Measurements from ENCODE around the gene BRD4.
"Not testable (repeated sequence)": the region's sequence is repeated elsewhere in the genome, so short reads cannot be mapped to it uniquely, and the experiment has no call there.

BRD4 gene

GRCh38 chr19:15363048-15363447 lies 30.7 kb upstream of the BRD4 start:
- H3K27ac ChIP-seq (ENCODE audit: low read depth, low read length); H3K9me3 ChIP-seq (ENCODE audit: control insufficient read depth in 1 of 2, low read length in 2 of 2); H3K27me3 ChIP-seq (ENCODE audit: control insufficient read depth in 1 of 2, insufficient read depth in 2 of 2, low read length in 2 of 2); H3K9ac ChIP-seq (ENCODE audit: low read depth in 1 of 2, low read length in 2 of 2); H3K4me1 ChIP-seq (ENCODE audit: control insufficient read depth in 1 of 2, insufficient read depth in 2 of 2, low read length in 2 of 2); H3K4me3 ChIP-seq (ENCODE audit: low read depth in 1 of 2, low read length in 2 of 2): not testable (repeated sequence)
- H3K36me3 ChIP-seq (ENCODE audit: control insufficient read depth in 1 of 2, insufficient read depth in 2 of 2, low read length in 2 of 2), result peaks cover 35 to 65% of the 10 kb centered on the region in 2 donors

GRCh38 chr19:15360015-15360414 lies 27.7 kb upstream of the BRD4 start:
- not testable (repeated sequence) for H3K9ac ChIP-seq (ENCODE audit: low read depth in 1 of 2, low read length in 2 of 2); H3K27me3 ChIP-seq (ENCODE audit: control insufficient read depth in 1 of 2, insufficient read depth in 2 of 2, low read length in 2 of 2); H3K9me3 ChIP-seq (ENCODE audit: control insufficient read depth in 1 of 2, low read length in 2 of 2); H3K4me3 ChIP-seq (ENCODE audit: low read depth in 1 of 2, low read length in 2 of 2); H3K4me1 ChIP-seq (ENCODE audit: control insufficient read depth in 1 of 2, insufficient read depth in 2 of 2, low read length in 2 of 2); H3K27ac ChIP-seq (ENCODE audit: low read depth, low read length)
- peaks cover 32 to 61% of the 10 kb centered on the region in 2 donors for H3K36me3 ChIP-seq (ENCODE audit: control insufficient read depth in 1 of 2, insufficient read depth in 2 of 2, low read length in 2 of 2)

GRCh38 chr19:15358918-15359317 lies 26.6 kb upstream of the BRD4 start:
- Histone ChIP-seq H3K4me3 (ENCODE audit: low read depth in 1 of 2, low read length in 2 of 2) (no peak overlapping the region), H3K27me3 (ENCODE audit: control insufficient read depth in 1 of 2, insufficient read depth in 2 of 2, low read length in 2 of 2) (no peaks in the 10 kb centered on the region), H3K4me1 (ENCODE audit: control insufficient read depth in 1 of 2, insufficient read depth in 2 of 2, low read length in 2 of 2) (peaks cover 4 to 8% of the 10 kb centered on the region in 2 donors), H3K27ac (ENCODE audit: low read depth, low read length) (no peak overlapping the region), H3K9me3 (ENCODE audit: control insufficient read depth in 1 of 2, low read length in 2 of 2) (no peaks in the 10 kb centered on the region), H3K36me3 (ENCODE audit: control insufficient read depth in 1 of 2, insufficient read depth in 2 of 2, low read length in 2 of 2) (peaks cover 35 to 68% of the 10 kb centered on the region in 2 donors), H3K9ac (ENCODE audit: low read depth in 1 of 2, low read length in 2 of 2) (no peak overlapping the region)

DNA sequence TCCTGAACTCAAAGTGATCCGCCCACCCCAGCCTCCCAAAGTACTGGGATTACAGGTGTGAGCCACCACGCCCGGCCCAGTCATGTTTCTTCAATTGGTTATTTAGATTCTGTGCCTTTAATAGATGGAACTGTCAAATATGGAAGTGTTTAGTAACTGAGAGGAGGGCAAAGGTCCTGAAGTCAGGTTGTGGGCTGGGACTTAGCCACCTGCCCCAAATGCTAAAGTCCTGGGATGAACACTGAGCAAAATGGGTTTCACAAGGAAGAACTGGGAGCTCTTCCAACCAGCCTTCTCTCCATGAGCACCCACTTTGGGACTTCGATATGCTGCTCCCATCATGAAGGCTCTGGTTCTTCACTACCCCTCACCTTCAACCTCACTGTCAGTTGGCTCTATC lies 25.6 kb upstream of the BRD4 start:
- Histone ChIP-seq H3K27ac (ENCODE audit: low read depth, low read length) (no peak overlapping the region), H3K36me3 (ENCODE audit: control insufficient read depth in 1 of 2, insufficient read depth in 2 of 2, low read length in 2 of 2) (peaks cover 35 to 75% of the 10 kb centered on the region in 2 donors), H3K4me1 (ENCODE audit: control insufficient read depth in 1 of 2, insufficient read depth in 2 of 2, low read length in 2 of 2) (peaks cover 4 to 8% of the 10 kb centered on the region in 2 donors), H3K4me3 (ENCODE audit: low read depth in 1 of 2, low read length in 2 of 2) (no peak overlapping the region), H3K9ac (ENCODE audit: low read depth in 1 of 2, low read length in 2 of 2) (no peak overlapping the region), H3K27me3 (ENCODE audit: control insufficient read depth in 1 of 2, insufficient read depth in 2 of 2, low read length in 2 of 2) (no peaks in the 10 kb centered on the region), H3K9me3 (ENCODE audit: control insufficient read depth in 1 of 2, low read length in 2 of 2) (no peaks in the 10 kb centered on the region)

GRCh38 chr19:15354566-15355296 lies 22.4 kb upstream of the BRD4 start:
- no peak overlapping the region for H3K4me3 ChIP-seq (ENCODE audit: low read depth in 1 of 2, low read length in 2 of 2)
- peaks cover 22 to 53% of the 10 kb centered on the region in 2 donors for H3K36me3 ChIP-seq (ENCODE audit: control insufficient read depth in 1 of 2, insufficient read depth in 2 of 2, low read length in 2 of 2)

DNA sequence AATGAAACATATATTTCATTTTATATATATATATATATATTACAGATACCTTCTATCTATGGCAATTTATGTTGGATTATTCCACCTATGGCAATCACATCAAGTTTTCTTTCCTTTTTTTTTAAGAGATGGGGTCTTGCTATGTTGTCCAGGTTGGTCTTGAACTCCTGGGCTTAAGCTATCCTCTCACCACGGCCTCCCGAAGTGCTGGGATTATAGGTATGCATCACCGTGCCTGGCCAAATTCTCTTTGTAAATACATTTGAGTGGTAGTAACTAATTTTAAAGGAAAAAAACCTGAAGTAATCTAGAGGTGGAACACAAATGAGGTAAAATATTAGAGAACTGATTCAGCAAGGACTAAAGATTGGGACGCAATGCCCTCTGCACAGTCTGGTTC lies 21.6 kb upstream of the BRD4 start:
- Histone ChIP-seq H3K9me3 (ENCODE audit: control insufficient read depth in 1 of 2, low read length in 2 of 2) (no peaks in the 10 kb centered on the region), H3K27ac (ENCODE audit: low read depth, low read length) (no peak overlapping the region), H3K4me1 (ENCODE audit: control insufficient read depth in 1 of 2, insufficient read depth in 2 of 2, low read length in 2 of 2) (peaks cover 0 to 5% of the 10 kb centered on the region in 2 donors), H3K4me3 (ENCODE audit: low read depth in 1 of 2, low read length in 2 of 2) (no peak overlapping the region), H3K27me3 (ENCODE audit: control insufficient read depth in 1 of 2, insufficient read depth in 2 of 2, low read length in 2 of 2) (no peaks in the 10 kb centered on the region), H3K36me3 (ENCODE audit: control insufficient read depth in 1 of 2, insufficient read depth in 2 of 2, low read length in 2 of 2) (peaks cover 18 to 47% of the 10 kb centered on the region in 2 donors), H3K9ac (ENCODE audit: low read depth in 1 of 2, low read length in 2 of 2) (no peak overlapping the region)

More at GRCh38 chr19:15354566-15355296, 22.4 kb upstream of the BRD4 start:
- Histone ChIP-seq H3K9ac (ENCODE audit: low read depth in 1 of 2, low read length in 2 of 2) (no peak overlapping the region), H3K4me1 (ENCODE audit: control insufficient read depth in 1 of 2, insufficient read depth in 2 of 2, low read length in 2 of 2) (peaks cover 0 to 5% of the 10 kb centered on the region in 2 donors), H3K9me3 (ENCODE audit: control insufficient read depth in 1 of 2, low read length in 2 of 2) (no peaks in the 10 kb centered on the region), H3K27ac (ENCODE audit: low read depth, low read length) (no peak overlapping the region), H3K27me3 (ENCODE audit: control insufficient read depth in 1 of 2, insufficient read depth in 2 of 2, low read length in 2 of 2) (no peaks in the 10 kb centered on the region)

- not testable (repeated sequence) for H3K27me3 ChIP-seq (ENCODE audit: control insufficient read depth in 1 of 2, insufficient read depth in 2 of 2, low read length in 2 of 2); H3K4me3 ChIP-seq (ENCODE audit: low read depth in 1 of 2, low read length in 2 of 2); H3K9me3 ChIP-seq (ENCODE audit: control insufficient read depth in 1 of 2, low read length in 2 of 2); H3K9ac ChIP-seq (ENCODE audit: low read depth in 1 of 2, low read length in 2 of 2); H3K4me1 ChIP-seq (ENCODE audit: control insufficient read depth in 1 of 2, insufficient read depth in 2 of 2, low read length in 2 of 2); H3K27ac ChIP-seq (ENCODE audit: low read depth, low read length)
- H3K36me3 ChIP-seq (ENCODE audit: control insufficient read depth in 1 of 2, insufficient read depth in 2 of 2, low read length in 2 of 2), result peaks cover 8 to 36% of the 10 kb centered on the region in 2 donors
Measured at GRCh38 chr19:15352535-15352934, 20.2 kb upstream of the BRD4 start.

- not testable (repeated sequence) for H3K4me1 ChIP-seq (ENCODE audit: control insufficient read depth in 1 of 2, insufficient read depth in 2 of 2, low read length in 2 of 2); H3K9me3 ChIP-seq (ENCODE audit: control insufficient read depth in 1 of 2, low read length in 2 of 2); H3K27me3 ChIP-seq (ENCODE audit: control insufficient read depth in 1 of 2, insufficient read depth in 2 of 2, low read length in 2 of 2); H3K27ac ChIP-seq (ENCODE audit: low read depth, low read length); H3K4me3 ChIP-seq (ENCODE audit: low read depth in 1 of 2, low read length in 2 of 2); H3K9ac ChIP-seq (ENCODE audit: low read depth in 1 of 2, low read length in 2 of 2); H3K36me3 ChIP-seq (ENCODE audit: control insufficient read depth in 1 of 2, insufficient read depth in 2 of 2, low read length in 2 of 2)
Measured at GRCh38 chr19:15341328-15341727, 9.0 kb upstream of the BRD4 start.

- H3K27ac ChIP-seq (ENCODE audit: low read depth, low read length), result no peak overlapping the region
- no peaks in the 10 kb centered on the region for H3K36me3 ChIP-seq (ENCODE audit: control insufficient read depth in 1 of 2, insufficient read depth in 2 of 2, low read length in 2 of 2)
- no peak overlapping the region for H3K4me3 ChIP-seq (ENCODE audit: low read depth in 1 of 2, low read length in 2 of 2)
- no peaks in the 10 kb centered on the region for H3K9me3 ChIP-seq (ENCODE audit: control insufficient read depth in 1 of 2, low read length in 2 of 2)
- no peaks in the 10 kb centered on the region for H3K4me1 ChIP-seq (ENCODE audit: control insufficient read depth in 1 of 2, insufficient read depth in 2 of 2, low read length in 2 of 2)
- no peak overlapping the region for H3K9ac ChIP-seq (ENCODE audit: low read depth in 1 of 2, low read length in 2 of 2)
- no peaks in the 10 kb centered on the region for H3K27me3 ChIP-seq (ENCODE audit: control insufficient read depth in 1 of 2, insufficient read depth in 2 of 2, low read length in 2 of 2)
Measured at GRCh38 chr19:15340086-15340485, 7.7 kb upstream of the BRD4 start.

GRCh38 chr19:15337202-15337601 lies 4.9 kb upstream of the BRD4 start:
- Histone ChIP-seq H3K36me3 (ENCODE audit: control insufficient read depth in 1 of 2, insufficient read depth in 2 of 2, low read length in 2 of 2) (no peaks in the 10 kb centered on the region), H3K27ac (ENCODE audit: low read depth, low read length) (no peak overlapping the region), H3K9me3 (ENCODE audit: control insufficient read depth in 1 of 2, low read length in 2 of 2) (no peaks in the 10 kb centered on the region), H3K9ac (ENCODE audit: low read depth in 1 of 2, low read length in 2 of 2) (no peak overlapping the region), H3K4me3 (ENCODE audit: low read depth in 1 of 2, low read length in 2 of 2) (no peak overlapping the region), H3K4me1 (ENCODE audit: control insufficient read depth in 1 of 2, insufficient read depth in 2 of 2, low read length in 2 of 2) (peaks cover 5 to 6% of the 10 kb centered on the region in 2 donors), H3K27me3 (ENCODE audit: control insufficient read depth in 1 of 2, insufficient read depth in 2 of 2, low read length in 2 of 2) (no peaks in the 10 kb centered on the region)

Data from duodenal mucosa (tissue), 2 donors.